HG02943 (cell line): ENCODE measurements around the gene SLC38A3.

Source experiments
- ATAC-seq: cut with Tn5 transposase; IDR thresholded peaks from one replicate; pipeline ENCODE4 v1.9.1; 2021; ENCODE audit warnings: mild to moderate bottlenecking, low read depth, moderate library complexity; ENCODE audit not compliant: unreplicated experiment

Gene SLC38A3

DNA sequence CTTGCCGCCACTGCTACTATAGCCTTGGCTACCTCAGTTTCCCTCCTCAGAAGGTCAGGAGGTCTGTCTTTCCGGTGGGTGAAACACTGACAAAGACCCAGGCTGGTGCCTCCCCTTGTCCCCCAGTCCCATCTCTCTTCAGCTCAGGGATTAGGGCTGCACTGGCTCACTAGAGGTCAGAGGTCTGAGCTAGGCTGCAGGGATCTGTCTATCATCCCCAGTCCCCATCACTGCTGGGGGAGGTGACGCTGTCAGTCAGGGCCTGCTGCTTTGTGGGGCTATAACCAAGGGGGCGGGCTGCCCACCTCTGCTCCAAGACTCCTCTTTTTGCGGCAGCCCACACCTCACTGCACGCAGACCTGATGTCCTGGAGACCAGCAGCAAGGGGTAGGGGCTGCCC lies 36.3 kb upstream of the SLC38A3 start:
- no peak for ATAC-seq

DNA sequence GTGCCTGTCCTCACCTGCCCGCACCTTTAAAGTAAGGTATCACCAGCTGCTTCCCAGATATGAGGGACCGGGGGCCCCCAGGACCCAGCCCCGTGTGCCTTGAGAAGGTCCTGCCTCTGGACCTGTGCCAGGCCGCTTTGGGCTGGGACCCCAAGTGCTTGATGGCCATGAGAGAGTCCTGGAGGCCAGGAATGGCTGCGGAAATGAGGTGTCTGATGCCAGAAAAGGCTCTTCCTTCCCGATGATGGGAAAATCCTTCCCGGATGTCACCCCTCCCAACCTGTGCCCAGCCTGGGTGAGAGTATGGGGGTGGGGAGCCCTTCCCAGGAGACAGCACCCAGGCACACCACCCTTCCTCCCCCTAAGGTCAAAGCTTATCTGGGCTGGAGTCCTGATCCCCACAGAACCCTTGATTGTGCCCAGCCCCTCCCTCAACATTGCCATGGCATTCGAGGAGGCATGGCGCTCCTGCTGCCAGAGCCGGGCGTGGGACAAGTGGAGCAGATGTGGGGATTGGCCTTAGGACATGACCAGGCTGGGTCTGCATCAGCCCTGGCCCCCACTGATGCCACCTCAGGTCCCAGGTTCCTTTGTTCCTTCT lies 35.7 kb upstream of the SLC38A3 start:
- ATAC-seq = no peak

DNA sequence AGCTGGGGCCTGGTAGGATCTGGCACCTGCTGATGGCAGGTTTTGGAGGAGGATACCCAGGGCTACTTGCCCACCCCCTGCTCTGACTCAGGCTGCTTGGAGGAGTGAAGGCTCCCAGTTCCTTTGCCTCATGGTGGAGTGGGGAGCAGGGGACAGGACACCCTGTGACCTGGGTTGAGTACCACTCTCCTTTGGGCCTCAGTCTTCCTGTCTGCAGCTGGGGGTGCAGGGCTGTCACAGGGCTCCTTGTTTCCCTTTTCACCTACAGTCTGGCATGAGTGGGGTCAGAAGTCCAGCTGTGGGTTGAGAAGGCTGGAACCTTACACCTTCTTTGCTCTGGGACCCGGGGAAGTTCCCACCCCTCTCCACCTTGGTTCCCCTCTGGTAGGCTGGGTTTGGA lies 35.2 kb upstream of the SLC38A3 start:
- ATAC-seq = no peak

DNA sequence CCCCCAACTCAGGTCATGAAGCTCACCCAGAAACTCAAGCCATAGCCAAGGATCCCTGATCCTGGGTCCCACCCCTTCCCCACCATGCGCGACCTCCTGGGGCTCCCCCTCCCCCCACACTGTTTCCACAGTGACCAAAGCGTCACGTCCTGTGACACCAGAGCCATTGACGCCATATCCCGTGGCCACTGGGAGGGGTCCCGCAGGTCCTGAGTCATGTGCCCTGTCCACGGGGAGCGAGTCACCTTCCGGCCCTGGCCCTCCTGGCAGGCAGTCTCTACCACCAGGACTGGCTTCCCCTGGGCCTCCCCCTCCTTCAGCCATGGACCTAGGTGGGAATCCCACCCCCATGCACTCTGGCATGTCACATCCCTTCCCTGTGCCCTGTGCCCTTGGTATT lies 34.4 kb upstream of the SLC38A3 start:
- ATAC-seq = no peak

DNA sequence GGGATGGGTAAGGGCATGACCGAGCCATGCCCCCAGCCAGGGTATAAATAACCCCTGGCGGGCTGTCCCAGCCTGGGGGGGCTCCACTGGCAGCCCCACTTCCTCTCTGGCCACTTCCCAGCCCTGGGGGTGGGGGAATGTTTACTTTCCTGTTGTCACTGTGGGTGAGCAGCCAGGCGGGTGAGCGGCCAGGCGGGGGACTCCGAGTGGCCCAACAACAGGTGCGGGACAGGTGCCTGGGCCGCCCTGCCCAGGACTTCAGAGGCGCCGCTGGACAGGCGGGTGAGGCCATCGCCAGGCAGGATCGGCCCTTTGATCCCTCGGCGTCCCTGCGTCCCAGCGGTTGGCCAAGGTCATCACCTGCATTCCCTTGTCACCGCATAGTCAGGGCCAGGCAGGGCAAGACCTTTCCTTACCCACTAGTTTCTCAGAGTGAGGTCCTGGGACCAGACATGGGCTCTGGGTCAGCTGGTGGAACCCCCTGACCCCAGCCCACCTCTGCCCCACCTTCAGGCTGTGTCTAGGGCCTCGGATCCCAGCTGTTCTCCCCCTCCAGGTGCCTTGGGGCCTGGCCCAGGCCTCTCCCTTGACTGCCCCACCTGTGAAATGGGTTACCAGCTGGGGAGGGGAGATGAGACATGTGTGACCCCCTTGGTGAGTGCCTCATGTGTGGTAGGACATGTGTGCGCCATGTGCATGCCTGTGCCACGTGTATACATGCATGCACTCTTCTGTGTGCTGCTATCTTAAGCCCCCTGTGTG lies 33.4 kb upstream of the SLC38A3 start:
- no peak for ATAC-seq

DNA sequence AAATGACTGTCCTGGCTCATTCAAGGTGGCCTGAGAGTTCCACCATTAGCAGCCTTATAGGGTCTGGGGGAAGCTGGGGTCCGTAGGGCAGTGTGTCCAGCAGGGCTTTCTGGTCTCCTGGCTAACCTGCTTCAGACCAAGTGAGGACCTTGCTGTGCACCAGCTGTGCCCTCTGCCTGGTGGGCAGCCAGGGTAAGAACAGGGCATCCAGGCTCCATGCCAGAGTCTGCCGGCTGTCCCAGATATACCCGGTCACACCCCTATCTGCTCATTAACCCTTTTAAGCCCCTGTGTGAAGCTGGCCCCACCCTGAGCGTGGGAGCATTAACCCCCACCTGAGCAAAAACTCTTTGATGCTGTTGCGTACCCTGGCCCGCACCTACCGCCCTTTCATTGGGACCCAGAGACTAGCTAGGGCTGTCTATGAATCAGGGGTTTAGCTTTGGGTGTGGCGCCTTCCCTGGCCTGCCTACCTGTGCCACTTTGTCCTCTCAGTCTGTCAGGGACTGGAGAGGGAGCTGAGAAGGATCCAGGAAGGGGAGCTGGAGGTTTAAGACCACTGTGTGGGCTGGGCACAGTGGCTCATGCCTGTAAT lies 32.3 kb upstream of the SLC38A3 start:
- ATAC-seq = no peak

DNA sequence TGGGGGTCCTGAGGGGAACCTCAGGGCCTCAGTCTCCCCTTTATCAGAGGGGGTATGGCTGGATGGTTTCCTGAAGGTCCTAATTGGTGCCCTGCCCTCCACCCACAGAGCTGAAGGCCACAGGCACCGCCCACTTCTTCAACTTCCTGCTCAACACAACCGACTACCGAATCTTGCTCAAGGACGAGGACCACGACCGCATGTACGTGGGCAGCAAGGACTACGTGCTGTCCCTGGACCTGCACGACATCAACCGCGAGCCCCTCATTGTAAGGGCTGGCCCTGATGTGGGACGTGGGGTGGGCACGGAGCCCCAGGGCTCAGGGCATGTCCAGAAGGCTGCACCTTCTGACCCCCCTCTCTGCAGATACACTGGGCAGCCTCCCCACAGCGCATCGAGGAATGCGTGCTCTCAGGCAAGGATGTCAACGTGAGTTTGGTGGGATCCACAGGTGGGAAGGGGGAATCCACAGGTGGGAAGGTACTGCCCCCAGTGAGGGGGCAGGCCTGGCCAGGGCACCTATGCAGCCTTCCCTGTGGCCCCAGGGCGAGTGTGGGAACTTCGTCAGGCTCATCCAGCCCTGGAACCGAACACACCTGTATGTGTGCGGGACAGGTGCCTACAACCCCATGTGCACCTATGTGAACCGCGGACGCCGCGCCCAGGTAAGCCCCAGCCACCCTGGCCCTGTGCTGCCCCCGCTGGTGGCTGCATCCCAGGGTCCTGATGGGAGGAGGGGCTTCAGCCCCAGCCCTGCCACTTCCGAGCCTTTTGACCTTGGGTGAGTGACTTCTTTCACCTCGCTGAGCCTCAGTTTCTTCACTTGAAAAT lies 31.2 kb upstream of the SLC38A3 start:
- no peak for ATAC-seq

DNA sequence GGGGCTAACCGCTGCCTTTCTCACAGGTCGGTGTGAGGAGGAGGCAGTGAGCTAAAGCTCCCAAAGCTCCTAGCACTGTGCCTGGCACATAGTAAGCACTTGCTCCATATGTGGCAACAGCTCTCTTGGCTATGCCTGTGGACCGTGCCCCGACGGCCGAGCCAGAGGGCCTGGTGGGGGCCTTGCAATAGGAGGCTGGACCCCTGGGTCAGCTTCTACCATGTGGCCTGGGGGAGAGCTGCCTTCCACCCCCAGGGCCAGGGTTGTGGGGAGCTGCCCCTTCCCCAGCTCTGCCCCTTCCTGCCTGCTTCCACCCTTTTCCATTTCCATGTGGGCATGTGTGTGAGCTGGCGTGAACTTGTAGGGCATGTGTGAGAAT lies 30.6 kb upstream of the SLC38A3 start:
- ATAC-seq = no peak

DNA sequence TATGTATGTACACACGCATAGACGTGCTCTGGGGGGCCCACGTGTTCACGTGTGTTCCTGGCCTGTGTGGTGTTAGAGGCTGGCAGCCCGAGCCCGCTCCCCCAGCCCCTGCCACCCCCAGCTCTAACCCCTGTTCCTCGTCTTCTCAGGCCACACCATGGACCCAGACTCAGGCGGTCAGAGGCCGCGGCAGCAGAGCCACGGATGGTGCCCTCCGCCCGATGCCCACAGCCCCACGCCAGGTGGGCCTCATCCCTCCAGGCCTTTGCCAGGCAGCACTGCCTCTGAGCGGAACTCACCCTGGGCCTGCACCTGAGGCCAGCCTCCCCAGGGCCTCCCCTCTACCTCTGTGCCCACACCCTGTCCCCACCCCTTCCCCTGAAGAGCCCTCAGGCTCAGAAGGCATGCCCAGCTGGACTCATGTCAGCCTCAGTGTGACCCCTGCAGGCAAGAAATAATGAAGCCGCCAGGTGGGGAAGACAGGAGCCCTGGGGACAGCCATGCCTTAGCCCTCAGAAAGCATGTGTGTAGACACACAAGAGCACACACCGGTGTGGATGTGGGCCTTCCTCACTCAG lies 30.0 kb upstream of the SLC38A3 start:
- ATAC-seq = no peak

DNA sequence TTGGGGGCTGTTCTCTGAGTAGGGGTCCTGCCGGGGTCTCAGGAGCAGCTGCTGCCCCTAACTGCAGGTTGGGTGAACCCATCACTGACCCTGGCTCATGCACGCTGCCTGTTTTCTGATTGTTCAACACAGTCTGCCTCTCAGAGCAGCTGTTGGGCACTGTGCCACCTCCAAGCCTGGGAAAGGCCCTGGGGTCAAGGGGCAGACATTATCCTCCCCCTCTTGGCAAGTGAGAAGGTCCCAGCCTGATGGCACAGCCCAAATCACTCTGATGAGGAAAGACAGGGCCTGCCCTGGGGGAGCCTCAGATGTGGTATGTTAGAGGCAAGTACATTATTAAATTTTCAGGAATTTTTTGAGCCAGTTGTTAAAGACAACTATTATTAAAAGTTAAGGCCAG lies 27.7 kb upstream of the SLC38A3 start:
- no peak for ATAC-seq

DNA sequence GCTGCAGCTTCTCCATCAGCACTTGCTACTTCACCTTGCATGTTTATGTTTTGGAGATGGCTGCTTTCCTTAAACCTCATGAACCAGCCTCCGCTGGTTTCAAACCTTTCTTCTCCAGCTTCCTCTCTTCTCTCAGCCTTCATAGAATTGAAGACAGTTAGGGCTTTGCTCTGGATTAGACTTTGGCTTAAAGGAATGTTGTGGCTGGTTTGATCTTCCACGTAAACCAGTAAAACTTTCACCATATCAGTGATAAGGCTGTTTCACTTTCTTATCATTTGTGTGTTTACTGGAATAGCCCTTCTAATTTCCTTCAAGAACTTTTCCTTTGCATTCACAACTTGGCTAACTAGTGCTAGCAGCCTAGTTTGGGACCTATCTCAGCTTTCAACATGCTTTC lies 25.4 kb upstream of the SLC38A3 start:
- ATAC-seq = no peak

DNA sequence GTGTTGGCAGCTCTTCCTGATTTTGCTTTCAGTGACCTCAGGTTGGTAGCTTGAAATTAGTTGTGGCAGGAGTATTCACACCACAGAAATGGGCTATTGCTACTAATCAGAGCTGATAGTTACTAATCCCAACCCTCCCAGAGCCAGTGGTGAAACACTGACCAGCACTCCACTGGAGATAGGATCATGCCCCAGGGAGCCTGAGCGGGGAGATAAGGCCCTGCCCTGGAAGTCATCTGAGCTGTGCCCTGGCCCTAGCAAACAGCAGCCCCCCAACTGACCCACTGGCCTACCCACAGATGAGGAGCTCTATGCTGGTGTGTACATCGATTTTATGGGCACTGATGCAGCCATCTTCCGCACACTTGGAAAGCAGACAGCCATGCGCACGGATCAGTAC lies 23.1 kb upstream of the SLC38A3 start:
- no peak for ATAC-seq

DNA sequence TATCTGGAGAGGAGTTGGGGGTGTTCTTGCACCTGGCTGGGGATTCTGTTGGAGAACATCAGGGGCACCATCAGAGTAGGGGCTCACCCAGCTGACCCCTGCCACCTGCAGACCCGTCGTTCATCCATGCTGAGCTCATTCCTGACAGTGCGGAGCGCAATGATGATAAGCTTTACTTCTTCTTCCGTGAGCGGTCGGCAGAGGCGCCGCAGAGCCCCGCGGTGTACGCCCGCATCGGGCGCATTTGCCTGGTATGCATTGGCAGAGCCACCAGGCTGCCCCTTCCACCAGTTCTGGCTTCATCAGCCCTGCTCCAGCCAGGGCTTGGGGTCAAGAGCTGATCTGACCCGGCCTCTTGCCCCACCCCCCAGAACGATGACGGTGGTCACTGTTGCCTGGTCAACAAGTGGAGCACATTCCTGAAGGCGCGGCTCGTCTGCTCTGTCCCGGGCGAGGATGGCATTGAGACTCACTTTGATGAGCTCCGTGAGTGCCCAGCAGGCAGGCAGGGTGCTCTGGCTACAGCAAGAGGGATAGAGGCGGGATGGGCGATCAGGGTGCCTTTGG lies 22.5 kb upstream of the SLC38A3 start:
- ATAC-seq = no peak

DNA sequence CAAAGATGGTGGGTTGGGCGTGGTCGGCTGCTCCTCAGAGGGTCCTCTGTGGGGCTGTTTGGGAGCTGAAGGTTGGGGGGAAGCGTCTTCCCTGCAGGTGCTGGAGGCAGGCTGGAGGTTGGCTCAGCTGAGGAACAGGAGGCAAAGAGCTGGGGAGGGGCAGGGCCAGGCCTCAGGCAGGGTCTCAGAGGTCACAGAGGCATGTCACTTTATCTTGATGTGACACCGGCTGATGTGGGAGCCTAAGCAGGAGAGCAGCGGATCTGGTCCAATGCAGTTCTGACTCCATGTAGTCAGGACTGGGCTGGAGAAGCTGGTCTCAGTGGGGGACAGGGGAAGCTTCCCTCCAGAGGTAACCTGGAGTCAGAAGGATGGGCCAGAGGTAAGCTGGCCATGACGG lies 21.3 kb upstream of the SLC38A3 start:
- no peak for ATAC-seq

DNA sequence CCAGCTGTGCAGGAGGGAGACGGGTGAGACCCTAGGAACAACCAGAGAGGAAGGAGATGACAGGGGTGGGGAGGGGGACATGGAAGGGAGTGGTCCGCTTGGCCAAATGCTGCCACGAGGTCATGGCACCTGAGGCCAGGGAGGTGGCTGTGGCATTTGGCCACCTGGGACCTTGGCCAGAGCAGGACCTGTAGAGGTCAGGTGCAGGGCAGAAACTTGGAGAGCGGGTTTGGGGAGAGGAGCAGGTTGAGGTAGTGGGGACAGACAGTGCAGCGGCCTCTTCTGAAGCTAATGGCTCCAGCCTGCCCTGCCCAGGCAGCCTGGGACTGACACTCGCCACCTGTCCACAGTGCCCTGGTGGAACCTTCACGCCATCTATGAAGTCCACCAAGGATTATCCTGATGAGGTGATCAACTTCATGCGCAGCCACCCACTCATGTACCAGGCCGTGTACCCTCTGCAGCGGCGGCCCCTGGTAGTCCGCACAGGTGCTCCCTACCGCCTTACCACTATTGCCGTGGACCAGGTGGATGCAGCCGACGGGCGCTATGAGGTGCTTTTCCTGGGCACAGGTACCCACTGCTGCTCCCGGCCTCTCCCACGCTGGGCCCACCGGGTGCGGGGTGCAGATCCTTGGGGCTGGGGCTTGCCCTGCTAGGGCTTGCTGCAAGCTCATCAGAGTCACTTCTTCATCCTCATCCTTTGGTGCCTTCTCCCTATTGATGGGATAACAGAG lies 20.7 kb upstream of the SLC38A3 start:
- ATAC-seq = no peak

DNA sequence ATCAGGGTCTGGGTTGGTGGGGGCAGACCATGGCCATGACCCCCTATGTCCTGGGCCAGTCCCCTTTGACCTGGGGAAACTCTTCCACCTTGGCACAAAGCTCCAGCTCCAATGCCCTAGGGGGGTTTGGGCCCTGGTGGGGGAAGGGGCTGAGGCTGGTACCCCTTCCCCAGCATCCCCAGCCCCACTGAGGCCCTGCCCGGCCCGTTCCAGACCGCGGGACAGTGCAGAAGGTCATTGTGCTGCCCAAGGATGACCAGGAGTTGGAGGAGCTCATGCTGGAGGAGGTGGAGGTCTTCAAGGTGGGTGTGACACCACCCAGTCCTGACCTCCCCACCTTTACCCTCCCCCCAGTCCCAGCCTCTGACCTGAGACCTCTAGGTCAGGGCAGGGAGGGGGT lies 19.8 kb upstream of the SLC38A3 start:
- ATAC-seq = no peak

DNA sequence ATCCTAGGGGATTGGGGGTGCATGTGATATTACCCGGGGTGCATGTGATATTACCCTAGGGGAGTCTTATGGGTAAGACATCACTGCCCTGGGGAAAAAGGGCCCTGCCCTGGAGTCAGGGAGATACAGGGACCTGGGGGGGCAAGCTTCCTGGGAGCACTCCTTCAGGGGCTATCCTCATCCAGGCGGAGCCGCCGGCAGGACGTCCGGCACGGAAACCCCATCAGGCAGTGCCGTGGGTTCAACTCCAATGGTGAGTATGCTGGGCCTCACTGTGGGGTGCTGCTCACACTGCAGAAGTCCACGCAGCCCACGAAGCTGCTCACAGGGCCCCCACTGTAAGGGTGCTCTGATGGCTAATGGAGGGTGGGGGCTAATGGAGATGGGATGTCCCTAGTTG lies 19.0 kb upstream of the SLC38A3 start:
- ATAC-seq = no peak

DNA sequence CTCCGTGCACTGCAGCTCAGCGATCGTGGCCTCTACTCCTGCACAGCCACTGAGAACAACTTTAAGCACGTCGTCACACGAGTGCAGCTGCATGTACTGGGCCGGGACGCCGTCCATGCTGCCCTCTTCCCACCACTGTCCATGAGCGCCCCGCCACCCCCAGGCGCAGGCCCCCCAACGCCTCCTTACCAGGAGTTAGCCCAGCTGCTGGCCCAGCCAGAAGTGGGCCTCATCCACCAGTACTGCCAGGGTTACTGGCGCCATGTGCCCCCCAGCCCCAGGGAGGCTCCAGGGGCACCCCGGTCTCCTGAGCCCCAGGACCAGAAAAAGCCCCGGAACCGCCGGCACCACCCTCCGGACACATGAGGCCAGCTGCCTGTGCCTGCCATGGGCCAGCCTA lies 17.3 kb upstream of the SLC38A3 start:
- no peak for ATAC-seq

DNA sequence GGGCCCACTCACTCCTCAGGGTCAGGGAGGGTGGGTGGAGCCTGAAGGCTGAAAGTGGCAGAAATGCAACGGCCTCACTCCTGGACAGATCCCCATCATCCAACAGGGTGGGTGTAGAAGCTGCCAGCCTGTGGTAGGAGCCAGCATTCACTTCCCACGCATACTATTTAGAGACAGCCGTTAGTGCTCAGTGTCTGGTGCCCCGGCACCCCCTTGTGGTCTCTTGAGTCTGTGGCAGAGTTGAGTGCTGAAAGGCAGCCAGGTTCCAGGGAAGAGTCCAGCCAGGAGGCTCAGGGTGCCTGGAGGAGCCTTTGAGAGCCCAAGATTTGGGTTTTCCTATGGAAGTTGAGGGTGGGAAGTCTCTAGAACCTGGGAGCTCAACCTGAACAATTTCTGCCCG lies 15.8 kb upstream of the SLC38A3 start:
- no peak for ATAC-seq

DNA sequence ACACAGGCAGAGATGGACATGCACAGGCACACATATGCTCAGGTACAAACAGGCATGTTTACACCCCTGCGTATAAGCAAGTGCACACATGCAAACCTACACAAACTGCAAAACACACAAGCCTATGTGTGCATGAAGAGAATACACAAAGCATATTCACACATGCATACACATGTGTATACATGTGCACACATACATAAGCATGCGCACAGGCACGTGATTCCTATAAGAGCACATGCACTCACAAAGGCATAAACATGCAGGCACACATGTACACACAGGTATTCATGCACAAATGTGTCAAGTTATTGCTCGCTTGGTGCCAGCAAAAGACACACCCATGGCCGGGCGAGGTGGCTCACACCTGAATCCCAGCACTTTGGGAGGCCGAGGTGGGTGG lies 15.1 kb upstream of the SLC38A3 start:
- ATAC-seq = no peak
